Karpas-422 (cell line): ENCODE data around the gene PHF19. TPM values are rescaled to one million over a fixed set of nuclear protein-coding genes. Genes with fewer than 3 reads are reported as not detected.
A peak's percentile ranks its signal among the peaks of the same experiment; 100 is the strongest.

Source experiments
- DNase-seq: peaks from one replicate; pipeline ENCODE4 v3.0.0-alpha.2; 2015
- H2AFZ ChIP-seq: fragments of 200-600 bp; sonication (generic); 2 replicates; pipeline ENCODE4 v1.6.1; 2014; ENCODE audit warnings: antibody characterized with exemption, low read length, mixed read lengths
- H3K27ac ChIP-seq: fragments of 200-600 bp; sonication (generic); 2 replicates; pipeline ENCODE4 v1.5.1; 2014; ENCODE audit warnings: mild to moderate bottlenecking, low read length, moderate library complexity
- H3K27me3 ChIP-seq: fragments of 200-600 bp; sonication (generic); 2 replicates; pipeline ENCODE4 v1.6.1; 2014; ENCODE audit warnings: low read length, mixed read lengths
- H3K36me3 ChIP-seq: fragments of 200-600 bp; sonication (generic); 2 replicates; pipeline ENCODE4 v1.6.1; 2014; ENCODE audit warnings: low read length, mixed read lengths; ENCODE audit not compliant: insufficient read depth
- H3K4me1 ChIP-seq: fragments of 200-600 bp; sonication (generic); 2 replicates; pipeline ENCODE4 v1.6.1; 2014; ENCODE audit warnings: mild to moderate bottlenecking, low read length, mixed read lengths
- H3K4me2 ChIP-seq: fragments of 200-600 bp; sonication (generic); 2 replicates; pipeline ENCODE4 v1.6.1; 2014; ENCODE audit warnings: low read length, low read depth, mild to moderate bottlenecking; ENCODE audit not compliant: poor library complexity, severe bottlenecking
- H3K4me3 ChIP-seq: fragments of 200-600 bp; sonication (generic); 2 replicates; pipeline ENCODE4 v1.5.1; 2014; ENCODE audit warnings: mild to moderate bottlenecking, antibody characterized with exemption, low read length, mixed read lengths
- H3K79me2 ChIP-seq: fragments of 200-600 bp; sonication (generic); 2 replicates; pipeline ENCODE4 v1.6.1; 2014; ENCODE audit warnings: mild to moderate bottlenecking, low read length, mixed read lengths
- H3K9ac ChIP-seq: fragments of 200-600 bp; sonication (generic); 2 replicates; pipeline ENCODE4 v1.6.0; 2014; ENCODE audit warnings: low read length
- H3K9me2 ChIP-seq: fragments of 200-600 bp; sonication (generic), shearing (Covaris generic); replicated peaks from 2 replicates; pipeline ENCODE4 v1.6.0; 2014; ENCODE audit warnings: mild to moderate bottlenecking, low read length, moderate library complexity; ENCODE audit not compliant: insufficient read depth
- H3K9me3 ChIP-seq: fragments of 300-700, 200-600 bp; sonication (generic); 2 replicates; pipeline ENCODE4 v1.6.1; 2014; ENCODE audit warnings: low read length, mixed read lengths
- H4K20me1 ChIP-seq: fragments of 200-600 bp; sonication (generic); 2 replicates; pipeline ENCODE4 v1.6.1; 2014; ENCODE audit warnings: mild to moderate bottlenecking, antibody characterized with exemption, low read length, low read depth; ENCODE audit not compliant: insufficient read depth
- total RNA-seq: library from RNA; depleted of rRNA; stranded (reverse); fragments of >200 nt; shearing (Covaris generic); gene quantifications from 2 replicates; pipeline ENCODE4 v1.2.3, GENCODE V29; 2014; ENCODE audit warnings: low replicate concordance

Gene PHF19
- total RNA-seq, 1 experiment from 2014 or later: 34.8 TPM

GRCh38 chr9:120853198-120853597 lies 23.8 kb downstream of the PHF19 start:
- Histone ChIP-seq H3K9ac (no peak overlapping the region), H3K36me3 (peaks cover 35% of the 10 kb centered on the region), H3K9me2 (no peaks in the 10 kb centered on the region)

GRCh38 chr9:120852240-120853010 lies 24.6 kb downstream of the PHF19 start:
- Histone ChIP-seq H3K4me3 (no peak overlapping the region), H2AFZ (no peak overlapping the region), H4K20me1 (no peaks in the 10 kb centered on the region), H3K36me3 (peaks cover 33% of the 10 kb centered on the region), H3K27ac (peak overlapping the region; percentile 5; the same call in 1 of the 2 replicates), H3K9me2 (no peaks in the 10 kb centered on the region), H3K9ac (no peak overlapping the region), H3K27me3 (no peaks in the 10 kb centered on the region), H3K79me2 (no peaks in the 10 kb centered on the region), H3K9me3 (no peaks in the 10 kb centered on the region), H3K4me1 (peaks cover 58% of the 10 kb centered on the region), H3K4me2 (no peak overlapping the region)
- DNase-seq: no peak

More at GRCh38 chr9:120853198-120853597, 23.8 kb downstream of the PHF19 start:
- H2AFZ ChIP-seq: no peak overlapping the region
- no peaks in the 10 kb centered on the region for H3K27me3 ChIP-seq
- H3K4me1 ChIP-seq: peaks cover 53% of the 10 kb centered on the region
- no peak for DNase-seq
- no peak overlapping the region for H3K4me3 ChIP-seq
- H3K4me2 ChIP-seq: no peak overlapping the region
- peak overlapping the region; percentile 5; the same call in 1 of the 2 replicates for H3K27ac ChIP-seq
- no peaks in the 10 kb centered on the region for H3K9me3 ChIP-seq
- H3K79me2 ChIP-seq: no peaks in the 10 kb centered on the region
- H4K20me1 ChIP-seq: no peaks in the 10 kb centered on the region

- peaks cover 67% of the 10 kb centered on the region for H3K4me1 ChIP-seq
- no peak overlapping the region for H3K9ac ChIP-seq
- H3K27me3 ChIP-seq: no peaks in the 10 kb centered on the region
- H4K20me1 ChIP-seq: no peaks in the 10 kb centered on the region
- no peak for DNase-seq
- peaks cover 31% of the 10 kb centered on the region for H3K36me3 ChIP-seq
- H3K9me2 ChIP-seq: no peaks in the 10 kb centered on the region
- no peaks in the 10 kb centered on the region for H3K79me2 ChIP-seq
- H3K9me3 ChIP-seq: no peaks in the 10 kb centered on the region
- H3K4me3 ChIP-seq: no peak overlapping the region
- H3K4me2 ChIP-seq: no peak overlapping the region
- peak overlapping the region; percentile 10; the same call in 1 of the 2 replicates for H3K27ac ChIP-seq
- H2AFZ ChIP-seq: no peak overlapping the region
Observed at GRCh38 chr9:120851449-120851848, 25.5 kb downstream of the PHF19 start.

GRCh38 chr9:120850315-120850714 lies 26.7 kb downstream of the PHF19 start:
- Histone ChIP-seq H3K4me3 (no peak overlapping the region), H4K20me1 (no peaks in the 10 kb centered on the region), H3K36me3 (peaks cover 30% of the 10 kb centered on the region)

GRCh38 chr9:120846906-120847305 lies 30.1 kb downstream of the PHF19 start:
- DNase-seq: no peak
- no peak overlapping the region for H3K9ac ChIP-seq

More at GRCh38 chr9:120850315-120850714, 26.7 kb downstream of the PHF19 start:
- H3K9me2 ChIP-seq: no peaks in the 10 kb centered on the region
- peak overlapping the region; percentile 52 for H3K4me2 ChIP-seq
- H3K79me2 ChIP-seq: peaks cover 4% of the 10 kb centered on the region; the same call in 1 of the 2 replicates
- H3K4me1 ChIP-seq: peaks cover 79% of the 10 kb centered on the region
- no peaks in the 10 kb centered on the region for H3K27me3 ChIP-seq
- H3K27ac ChIP-seq: peak overlapping the region; percentile 77
- no peaks in the 10 kb centered on the region for H3K9me3 ChIP-seq
- peak overlapping the region; percentile 36; the same call in 1 of the 2 replicates for H3K9ac ChIP-seq
- H2AFZ ChIP-seq: no peak overlapping the region
- DNase-seq: no peak

GRCh38 chr9:120846251-120846889 lies 30.6 kb downstream of the PHF19 start:
- Histone ChIP-seq H3K4me3 (no peak overlapping the region), H3K9ac (0 out of 2 replicates have a peak overlapping the region, but pooled peaks have one; percentile 92), H3K36me3 (peaks cover 4% of the 10 kb centered on the region; the same call in 1 of the 2 replicates), H3K27me3 (no peaks in the 10 kb centered on the region), H3K4me1 (peaks cover 89% of the 10 kb centered on the region), H4K20me1 (no peaks in the 10 kb centered on the region), H3K27ac (peak overlapping the region; percentile 87), H3K9me3 (no peaks in the 10 kb centered on the region), H3K9me2 (no peaks in the 10 kb centered on the region), H3K4me2 (no peak overlapping the region), H3K79me2 (peaks cover 38% of the 10 kb centered on the region), H2AFZ (no peak overlapping the region)
- DNase-seq: no peak

More at GRCh38 chr9:120846906-120847305, 30.1 kb downstream of the PHF19 start:
- Histone ChIP-seq H3K9me2 (no peaks in the 10 kb centered on the region), H3K4me3 (no peak overlapping the region), H3K9me3 (no peaks in the 10 kb centered on the region), H3K36me3 (peaks cover 4% of the 10 kb centered on the region; the same call in 1 of the 2 replicates), H4K20me1 (no peaks in the 10 kb centered on the region), H3K4me2 (no peak overlapping the region), H3K27ac (peak overlapping the region; percentile 87; the same call in 1 of the 2 replicates), H3K4me1 (peaks cover 89% of the 10 kb centered on the region), H3K79me2 (peaks cover 33% of the 10 kb centered on the region), H2AFZ (no peak overlapping the region), H3K27me3 (no peaks in the 10 kb centered on the region)

GRCh38 chr9:120845255-120845654 lies 31.7 kb downstream of the PHF19 start:
- Histone ChIP-seq H4K20me1 (no peaks in the 10 kb centered on the region), H3K9me2 (no peaks in the 10 kb centered on the region), H3K79me2 (peaks cover 46% of the 10 kb centered on the region), H3K9ac (peak overlapping the region; percentile 92), H2AFZ (no peak overlapping the region), H3K4me1 (peaks cover 84% of the 10 kb centered on the region), H3K27me3 (no peaks in the 10 kb centered on the region), H3K4me3 (peak overlapping the region; percentile 84; the same call in 1 of the 2 replicates), H3K4me2 (peak overlapping the region; percentile 76), H3K36me3 (0 out of 2 replicates have a peak, but pooled peaks cover 4% of the 10 kb centered on the region), H3K27ac (peak overlapping the region; percentile 87), H3K9me3 (no peaks in the 10 kb centered on the region)
- DNase-seq: peak; percentile 75
